Heart left ventricle (tissue), 16 donors: ENCODE results near the gene ADGRB3. TPM values are rescaled to one million over a fixed set of nuclear protein-coding genes. Genes with fewer than 3 reads are reported as not detected.

ENCODE experiments used
- ATAC-seq, 4 donors: fragments of 200-7000 bp; cut with Tn5 transposase; one replicate each; pipeline ENCODE4 v1.9.1; 2020 to 2022; ENCODE audit warnings: moderate library complexity in 4 of 4, mild to moderate bottlenecking in 3 of 4, moderate number of reproducible peaks in 1 of 4
- DNase-seq, 5 donors: peaks; one replicate each; pipeline ENCODE4 v3.0.0-alpha.2; 2020
- H3K27ac ChIP-seq, 12 donors: fragments of 200-600 bp; sonication (generic) in 4 of 12; one replicate each; pipeline versions ENCODE4 v1.5.0 to v1.8.0; 2016 to 2022; ENCODE audit warnings: mild to moderate bottlenecking in 2 of 12
- H3K27me3 ChIP-seq, 9 donors: fragments of 200-600 bp; sonication (generic) in 2 of 9; one replicate each; pipeline versions ENCODE4 v1.5.1 to v1.8.0; 2016 to 2022; ENCODE audit warnings: mild to moderate bottlenecking in 3 of 9
- H3K36me3 ChIP-seq, 9 donors: fragments of 200-600 bp; sonication (generic) in 2 of 9; one replicate each; pipeline versions ENCODE4 v1.5.0 to v1.8.0; 2018 to 2022; ENCODE audit warnings: mild to moderate bottlenecking in 2 of 9
- H3K4me1 ChIP-seq, 12 donors: fragments of 200-600 bp; sonication (generic) in 4 of 12; one replicate each; pipeline versions ENCODE4 v1.5.0 to v1.8.0; 2016 to 2022; ENCODE audit warnings: mild to moderate bottlenecking in 3 of 12
- H3K4me3 ChIP-seq, 12 donors: fragments of 200-600 bp; sonication (generic) in 4 of 12; one replicate each; pipeline versions ENCODE4 v1.5.0 to v1.8.0; 2017 to 2022; ENCODE audit warnings: mild to moderate bottlenecking in 9 of 12, moderate library complexity in 4 of 12
- H3K9me3 ChIP-seq, 12 donors: fragments of 200-600 bp; sonication (generic) in 4 of 12; one replicate each; pipeline versions ENCODE4 v1.5.0 to v1.8.0; 2016 to 2022; ENCODE audit warnings: mild to moderate bottlenecking in 1 of 12
- CTCF ChIP-seq, 12 donors: fragments of 200-600 bp; sonication (generic) in 4 of 12; IDR thresholded peaks; one replicate each; pipeline versions ENCODE4 v1.5.0 to v1.8.0; 2018 to 2022; ENCODE audit warnings: antibody characterized with exemption in 12 of 12, mild to moderate bottlenecking in 5 of 12
- POLR2A ChIP-seq, 2 donors: fragments of 450-650 bp; IDR thresholded peaks; one replicate each; pipeline ENCODE4 v1.6.1; 2017; ENCODE audit warnings: antibody characterized with exemption in 2 of 2, mild to moderate bottlenecking in 2 of 2, moderate library complexity in 2 of 2
- WGBS, 4 donors: extraction: QIAGEN DNeasy Blood & Tissue Kit in 2 of 4; methylation state at CpG; one replicate each; pipeline versions ENCODE4 v1.1.5 to v1.1.7; 2013 to 2018; 5-methylcytosine and 5-hydroxymethylcytosine counted together
- intact Hi-C, 10 donors: fragments of 100-400 bp; cut with DNase I; formaldehyde crosslinking; loops; one replicate each; pipeline versions ENCODE4 v1.11.1 to v1.14.2; 2022
- polyA plus RNA-seq, 2 donors: library from polyadenylated mRNA; stranded (reverse); fragments of 200-250 nt; gene quantifications; one replicate each; pipeline ENCODE4 v1.2.3, GENCODE V29; 2013
- total RNA-seq, 9 donors: library from RNA; depleted of rRNA in 2 of 9; stranded (reverse); fragments of >200 nt in 2 of 9; fragmentation: NEBNext Ultra II Directional in 3 of 9; extraction: Animal tissue kit (Norgen Biotek cat#: 25700) in 3 of 9; gene quantifications; one replicate each; pipeline versions ENCODE4 v1.1.0 to v1.2.4, GENCODE V29; 2016 to 2023
- donor health status: ischemic (EF 13 %, LVEDD 7.1; RV severe dilation, severe dysfunction).
- donor health status: healthy with polysubstance abuse.
- donor health status: DM: no; HTN: yes; CAD: no.
- donor health status: DM: no; HTN: no; CAD: no.
- donor health status: ischemic (EF 25% LVEDD 6.9; RV normal size, moderate dysfunction).
- donor health status: ischemic (EF 25% LVEDD 5.7; RV mildly dilated, moderate dysfunction).
- donor health status: healthy.
- donor health status: DM: yes; HTN: yes; CAD: no.
- donor health status: ischemic (EF 35%, LVEDD 5.7; RV mildly dilated, moderate dysfunction).
- donor health status: nonischemic (EF 11% LVEDD 7.7; RV severe dilation, severe dysfunction).
- donor health status: DM: yes; HTN: yes; CAD: no.
- donor health status: PGD.
- donor health status: ischemic (EF 29% LVEDD 5.4; RV normal size, mild dysfunction).
- donor health status: nonischemic (EF 23%, LVEDD 6.1; RV moderate dilation, normal function).

The ADGRB3 gene
- total and polyA plus RNA-seq, 11 donors, result 0.51 to 2.5 (median 1.1) TPM

- intact Hi-C loops, result no loop called here
- no peak for TF ChIP-seq CTCF (IDR thresholded peaks at IDR 0.05)
- no peak for TF ChIP-seq POLR2A (IDR thresholded peaks at IDR 0.05)
- H3K36me3 ChIP-seq, result no peaks in the 10 kb centered on the region
- ATAC-seq (no peak), DNase-seq (no peak)
- peaks cover 0 to 14% (median 4%) of the 10 kb centered on the region in 9 donors for H3K27me3 ChIP-seq
- H3K4me1 ChIP-seq, result peaks cover 0 to 6% (median 1%) of the 10 kb centered on the region in 12 donors
- H3K9me3 ChIP-seq, result no peaks in the 10 kb centered on the region
- no peak overlapping the region for H3K4me3 ChIP-seq
- H3K27ac ChIP-seq, result no peak overlapping the region
Measured at GRCh38 chr6:68642081-68642480, 7.0 kb downstream of the ADGRB3 start.

GRCh38 chr6:68642977-68643376, 7.9 kb downstream of the ADGRB3 start:
- peaks cover 0 to 5% (median under 1%) of the 10 kb centered on the region in 12 donors for H3K4me1 ChIP-seq
- TF ChIP-seq POLR2A (IDR thresholded peaks at IDR 0.05), result no peak
- DNase-seq (no peak), ATAC-seq (no peak)
- no peak overlapping the region for H3K27ac ChIP-seq
- intact Hi-C loops, result no loop called here
- no peaks in the 10 kb centered on the region for H3K9me3 ChIP-seq
- H3K4me3 ChIP-seq, result no peak overlapping the region
- WGBS, 4 donors, result 80 to 100% (median 84%) methylated on average over 1 of the region's 1 CpG
- peaks cover 0 to 7% (median 0%) of the 10 kb centered on the region in 9 donors for H3K27me3 ChIP-seq
- no peaks in the 10 kb centered on the region for H3K36me3 ChIP-seq

GRCh38 chr6:68649669-68650068, 14.6 kb downstream of the ADGRB3 start:
- Histone ChIP-seq H3K4me1 (peaks cover 0 to 14% (median 0%) of the 10 kb centered on the region in 12 donors), H3K9me3 (no peaks in the 10 kb centered on the region), H3K36me3 (no peaks in the 10 kb centered on the region), H3K4me3 (no peak overlapping the region), H3K27ac (no peak overlapping the region), H3K27me3 (no peaks in the 10 kb centered on the region)
- TF ChIP-seq CTCF (IDR thresholded peaks at IDR 0.05), result no peak
- TF ChIP-seq POLR2A (IDR thresholded peaks at IDR 0.05), result no peak
- 79 to 88% (median 85%) methylated on average over 3 of the region's 3 CpGs for WGBS, 4 donors
- DNase-seq (no peak), ATAC-seq (no peak)
- intact Hi-C loops, result loop anchor here in 1 of 10 donors (10.0 kb wide), 1 partner anchor 65 kb away; no protein-coding TSS in a partner anchor

GRCh38 chr6:68650142-68650541, 15.1 kb downstream of the ADGRB3 start:
- H3K4me1 ChIP-seq, result peaks cover 0 to 14% (median 0%) of the 10 kb centered on the region in 12 donors
- no peak overlapping the region for H3K4me3 ChIP-seq
- TF ChIP-seq POLR2A (IDR thresholded peaks at IDR 0.05) (no peak), CTCF (IDR thresholded peaks at IDR 0.05) (no peak)
- WGBS, 4 donors, result 89 to 94% (median 92%) methylated on average over 4 of the region's 4 CpGs
- ATAC-seq (no peak), DNase-seq (no peak)
- no peaks in the 10 kb centered on the region for H3K9me3 ChIP-seq
- H3K27me3 ChIP-seq, result no peaks in the 10 kb centered on the region
- H3K27ac ChIP-seq, result peak overlapping the region in 2 of 12 donors; percentile 3 to 54
- intact Hi-C loops, result loop anchor here in 1 of 10 donors (10.0 kb wide), 1 partner anchor 65 kb away; no protein-coding TSS in a partner anchor
- no peaks in the 10 kb centered on the region for H3K36me3 ChIP-seq
